Loucy (cell line): Measurements from ENCODE around the gene METAP1D.

Experiments
- H2AFZ ChIP-seq: fragments of 200-600 bp; sonication (generic); 2 replicates; pipeline ENCODE4 v1.6.0; 2016; ENCODE audit warnings: antibody characterized with exemption, mild to moderate bottlenecking, low read length, moderate library complexity
- H3F3A ChIP-seq: fragments of 200-600 bp; 2 replicates; pipeline ENCODE4 v1.6.0; 2016; ENCODE audit warnings: antibody characterized with exemption, low read depth, mild to moderate bottlenecking
- H3K27me3 ChIP-seq: fragments of 200-600 bp; sonication (generic); 2 replicates; pipeline ENCODE4 v1.6.1; 2014; ENCODE audit warnings: low read length, mild to moderate bottlenecking; ENCODE audit not compliant: insufficient read depth, poor library complexity, severe bottlenecking
- H3K36me3 ChIP-seq: fragments of 200-600 bp; sonication (generic); 2 replicates; pipeline ENCODE4 v1.6.1; 2016; ENCODE audit warnings: low read length; ENCODE audit not compliant: insufficient read depth
- H3K4me1 ChIP-seq: fragments of 200-600 bp; sonication (generic); 2 replicates; pipeline ENCODE4 v1.5.1; 2014; ENCODE audit warnings: low read length, mild to moderate bottlenecking; ENCODE audit not compliant: insufficient read depth, poor library complexity, severe bottlenecking
- H3K4me2 ChIP-seq: fragments of 200-600 bp; sonication (generic); 2 replicates; pipeline ENCODE4 v1.6.0; 2014; ENCODE audit warnings: antibody characterized with exemption, low read length, low read depth, mild to moderate bottlenecking; ENCODE audit not compliant: poor library complexity, severe bottlenecking
- H3K4me3 ChIP-seq: fragments of 200-600 bp; sonication (generic); 2 replicates; pipeline ENCODE4 v1.5.1; 2014; ENCODE audit warnings: low read length, mild to moderate bottlenecking, mixed read lengths; ENCODE audit not compliant: poor library complexity, severe bottlenecking
- H3K79me2 ChIP-seq: fragments of 200-600 bp; sonication (generic); 2 replicates; pipeline ENCODE4 v1.6.1; 2014; ENCODE audit warnings: low read length; ENCODE audit not compliant: insufficient read depth
- H3K9ac ChIP-seq: fragments of 200-600 bp; sonication (generic); 2 replicates; pipeline ENCODE4 v1.6.0; 2014; ENCODE audit warnings: mild to moderate bottlenecking, low read depth, low read length, moderate library complexity; ENCODE audit not compliant: poor library complexity, severe bottlenecking
- H3K9me2 ChIP-seq: fragments of 200-600 bp; sonication (generic); replicated peaks from 2 replicates; pipeline ENCODE4 v1.6.1; 2016; ENCODE audit warnings: low read depth, low read length, mixed read lengths
- H3K9me3 ChIP-seq: fragments of 200-600 bp; sonication (generic); 2 replicates; pipeline ENCODE4 v1.6.1; 2014; ENCODE audit warnings: mild to moderate bottlenecking, antibody characterized with exemption, low read length, low read depth; ENCODE audit not compliant: insufficient read depth
- H4K20me1 ChIP-seq: fragments of 200-600 bp; sonication (generic); 2 replicates; pipeline ENCODE4 v1.6.0; 2014; ENCODE audit warnings: antibody characterized with exemption, low read length, mild to moderate bottlenecking; ENCODE audit not compliant: insufficient read depth, poor library complexity, severe bottlenecking
- EZH2phosphoT487 ChIP-seq: fragments of 200-600 bp; IDR thresholded peaks from 2 replicates; pipeline ENCODE4 v1.6.1; 2018; ENCODE audit warnings: antibody characterized with exemption, mild to moderate bottlenecking, moderate library complexity, borderline replicate concordance
- TF ChIP-seq, protein P1 (sequence below): fragments of 200-600 bp; sonication (generic); conservative IDR thresholded peaks from 2 replicates; pipeline ENCODE4 v1.5.1; 2014; ENCODE audit warnings: mild to moderate bottlenecking, antibody characterized with exemption, low read length

Gene METAP1D

DNA sequence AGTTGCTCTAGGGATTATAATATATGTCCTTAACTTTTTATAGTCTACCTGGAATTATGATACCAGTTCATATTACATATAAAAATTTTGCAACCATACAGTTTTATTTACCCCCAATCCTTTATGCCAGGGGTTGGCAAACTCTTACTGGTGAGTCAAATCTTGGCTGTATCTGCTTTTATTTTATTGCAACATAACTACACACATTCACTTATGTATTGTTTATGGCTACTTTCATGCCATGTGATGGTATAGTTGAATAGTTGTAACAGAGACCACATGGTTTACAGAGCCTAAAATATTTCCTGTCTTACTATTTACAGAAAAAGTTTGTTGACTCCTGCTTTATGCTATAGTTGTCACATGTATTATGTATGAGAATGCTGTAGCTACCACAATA, 128.7 kb downstream of the METAP1D start:
- H3K27me3 ChIP-seq = no peaks in the 10 kb centered on the region
- TF ChIP-seq EZH2phosphoT487 = no peak
- TF ChIP-seq, protein P1, sequence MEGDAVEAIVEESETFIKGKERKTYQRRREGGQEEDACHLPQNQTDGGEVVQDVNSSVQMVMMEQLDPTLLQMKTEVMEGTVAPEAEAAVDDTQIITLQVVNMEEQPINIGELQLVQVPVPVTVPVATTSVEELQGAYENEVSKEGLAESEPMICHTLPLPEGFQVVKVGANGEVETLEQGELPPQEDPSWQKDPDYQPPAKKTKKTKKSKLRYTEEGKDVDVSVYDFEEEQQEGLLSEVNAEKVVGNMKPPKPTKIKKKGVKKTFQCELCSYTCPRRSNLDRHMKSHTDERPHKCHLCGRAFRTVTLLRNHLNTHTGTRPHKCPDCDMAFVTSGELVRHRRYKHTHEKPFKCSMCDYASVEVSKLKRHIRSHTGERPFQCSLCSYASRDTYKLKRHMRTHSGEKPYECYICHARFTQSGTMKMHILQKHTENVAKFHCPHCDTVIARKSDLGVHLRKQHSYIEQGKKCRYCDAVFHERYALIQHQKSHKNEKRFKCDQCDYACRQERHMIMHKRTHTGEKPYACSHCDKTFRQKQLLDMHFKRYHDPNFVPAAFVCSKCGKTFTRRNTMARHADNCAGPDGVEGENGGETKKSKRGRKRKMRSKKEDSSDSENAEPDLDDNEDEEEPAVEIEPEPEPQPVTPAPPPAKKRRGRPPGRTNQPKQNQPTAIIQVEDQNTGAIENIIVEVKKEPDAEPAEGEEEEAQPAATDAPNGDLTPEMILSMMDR = no peak
- no peak overlapping the region for H3K9ac ChIP-seq
- no peaks in the 10 kb centered on the region for H3F3A ChIP-seq
- no peaks in the 10 kb centered on the region for H3K79me2 ChIP-seq
- no peaks in the 10 kb centered on the region for H4K20me1 ChIP-seq
- H3K9me3 ChIP-seq = 0 out of 2 replicates have a peak, but pooled peaks cover 2% of the 10 kb centered on the region
- H2AFZ ChIP-seq = no peak overlapping the region
- no peak overlapping the region for H3K4me3 ChIP-seq
- no peaks in the 10 kb centered on the region for H3K4me1 ChIP-seq
- H3K9me2 ChIP-seq = no peaks in the 10 kb centered on the region
- H3K4me2 ChIP-seq = no peak overlapping the region
- H3K36me3 ChIP-seq = no peaks in the 10 kb centered on the region

DNA sequence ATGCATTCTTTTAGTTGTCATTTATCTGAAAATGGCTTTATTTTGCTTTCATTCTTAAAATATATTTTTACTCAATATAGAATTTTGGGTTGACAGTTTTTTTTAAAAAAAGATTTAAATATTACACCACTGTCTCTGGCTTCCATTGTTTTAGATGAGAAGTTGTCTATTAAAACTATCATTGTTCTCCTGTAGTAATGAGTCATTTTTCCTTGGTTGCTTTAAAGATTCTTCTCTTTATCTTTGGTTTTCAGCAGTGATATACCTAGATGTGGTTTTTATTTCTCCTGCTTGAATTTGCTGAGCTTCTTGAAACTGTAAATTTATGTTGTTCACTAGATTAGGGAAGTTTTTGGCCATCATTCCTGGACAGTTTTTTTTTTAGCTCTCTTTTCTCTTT, 129.7 kb downstream of the METAP1D start:
- Histone ChIP-seq H3K36me3 (no peaks in the 10 kb centered on the region), H3K4me1 (no peaks in the 10 kb centered on the region), H3K9me3 (0 out of 2 replicates have a peak, but pooled peaks cover 2% of the 10 kb centered on the region), H3K9ac (no peak overlapping the region), H4K20me1 (no peaks in the 10 kb centered on the region), H3K27me3 (no peaks in the 10 kb centered on the region), H3K79me2 (no peaks in the 10 kb centered on the region), H3K4me3 (no peak overlapping the region), H2AFZ (no peak overlapping the region), H3F3A (no peaks in the 10 kb centered on the region), H3K4me2 (no peak overlapping the region), H3K9me2 (no peaks in the 10 kb centered on the region)
- no peak for TF ChIP-seq EZH2phosphoT487
- TF ChIP-seq, protein P1 = no peak
